GM11168 (cell line): ENCODE results near the gene ZNF615.
"Not testable (repeated sequence)": the region's sequence is repeated elsewhere in the genome, so short reads cannot be mapped to it uniquely, and the experiment has no call there.

Experiments used
- in situ Hi-C: fragments of 300-500 bp; cut with MboI; formaldehyde crosslinking; loops from one replicate; pipeline ENCODE4 v1.12.0; 2022; ENCODE audit warnings: low sequenced_read_pairs; ENCODE audit not compliant: unreplicated experiment

The ZNF615 gene

GRCh38 chr19:52007806-52008557 is at the start of gene ZNF615:
Gene ZNF615 (minus strand): TSS chr19:52008211. CDS start chr19:52003711, 4,500 bp downstream.
- in situ Hi-C loops = no loop called here

GRCh38 chr19:52056480-52056879 is 48.5 kb upstream of the ZNF615 start:
- in situ Hi-C loops = not testable (repeated sequence)

- in situ Hi-C loops = not testable (repeated sequence)
Measured at GRCh38 chr19:52051736-52052135, 43.7 kb upstream of the ZNF615 start.

GRCh38 chr19:52048555-52049501 is 40.8 kb upstream of the ZNF615 start, which contains the start of gene ZNF432:
Gene ZNF432 (minus strand): TSS chr19:52048838. CDS start chr19:52046868, 1,970 bp downstream.
- in situ Hi-C loops = no loop called here

- in situ Hi-C loops = no loop called here
Measured at GRCh38 chr19:52039169-52039568, 31.2 kb upstream of the ZNF615 start.

GRCh38 chr19:52034051-52034728 is 26.2 kb upstream of the ZNF615 start:
- in situ Hi-C loops = no loop called here

GRCh38 chr19:52028780-52029123 is 20.7 kb upstream of the ZNF615 start:
- in situ Hi-C loops = no loop called here

GRCh38 chr19:52028027-52028779 is 20.2 kb upstream of the ZNF615 start, which contains the start of gene ZNF614:
Gene ZNF614 (minus strand): TSS chr19:52028379. CDS start chr19:52025745, 2,634 bp downstream.
- in situ Hi-C loops = no loop called here

- in situ Hi-C loops = not testable (repeated sequence)
Measured at GRCh38 chr19:52026255-52026990, 18.4 kb upstream of the ZNF615 start.

GRCh38 chr19:52024478-52024877 is 16.5 kb upstream of the ZNF615 start:
- in situ Hi-C loops = not testable (repeated sequence)

- in situ Hi-C loops = no loop called here
Measured at GRCh38 chr19:52022193-52022592, 14.2 kb upstream of the ZNF615 start.

GRCh38 chr19:52020506-52020905 is 12.5 kb upstream of the ZNF615 start:
- in situ Hi-C loops = no loop called here

GRCh38 chr19:52010674-52011073 is 2.7 kb upstream of the ZNF615 start:
- in situ Hi-C loops = no loop called here

GRCh38 chr19:52007451-52007805 is 583 bp downstream of the ZNF615 start:
- in situ Hi-C loops = no loop called here

GRCh38 chr19:51994048-51994644 is 13.9 kb downstream of the ZNF615 start:
- in situ Hi-C loops = no loop called here

GRCh38 chr19:51993422-51993821 is 14.6 kb downstream of the ZNF615 start:
- in situ Hi-C loops = no loop called here

- in situ Hi-C loops = no loop called here
Measured at GRCh38 chr19:51986309-51987291, 21.4 kb downstream of the ZNF615 start, which contains the start of gene ZNF350. Gene ZNF350 (minus strand): TSS chr19:51986840. CDS start chr19:51974360, 12,480 bp downstream.
